Brain microvascular endothelial cell (primary cell): ENCODE results near the gene THSD8.
A peak's percentile ranks its signal among the peaks of the same experiment; 100 is the strongest.

Experiments used
- DNase-seq: peaks from one replicate; pipeline ENCODE4 v3.0.0-alpha.2; 2020
- H3K27ac ChIP-seq: fragments of 250-450 bp; sonication (Bioruptor Pico); 2 replicates; pipeline ENCODE4 v1.5.1; 2020; ENCODE audit warnings: mild to moderate bottlenecking, moderate library complexity
- H3K27me3 ChIP-seq: fragments of 250-450 bp; sonication (Bioruptor Pico); replicated peaks from 2 replicates; pipeline ENCODE4 v1.5.1; 2020; ENCODE audit warnings: mild to moderate bottlenecking
- H3K36me3 ChIP-seq: fragments of 250-450 bp; sonication (Bioruptor Pico); replicated peaks from 2 replicates; pipeline ENCODE4 v1.5.1; 2020; ENCODE audit warnings: mild to moderate bottlenecking
- H3K4me3 ChIP-seq: 2 replicates; pipeline ENCODE4 v1.5.1; 2011; ENCODE audit warnings: low read depth, mild to moderate bottlenecking, control low read depth, low read length, moderate library complexity
- in situ Hi-C: cut with HindIII; loops from 2 replicates; pipeline ENCODE4 v1.10.0; 2017; ENCODE audit warnings: low sequenced_read_pairs, low pct_ligation_motif_present
- TF ChIP-seq, protein P1 (sequence below): IDR thresholded peaks from 2 replicates; pipeline ENCODE4 v1.5.1; 2011; ENCODE audit warnings: low read depth, mild to moderate bottlenecking, moderate library complexity, low read length, control low read depth, inconsistent platforms; ENCODE audit errors: missing control alignments

The THSD8 gene

DNA sequence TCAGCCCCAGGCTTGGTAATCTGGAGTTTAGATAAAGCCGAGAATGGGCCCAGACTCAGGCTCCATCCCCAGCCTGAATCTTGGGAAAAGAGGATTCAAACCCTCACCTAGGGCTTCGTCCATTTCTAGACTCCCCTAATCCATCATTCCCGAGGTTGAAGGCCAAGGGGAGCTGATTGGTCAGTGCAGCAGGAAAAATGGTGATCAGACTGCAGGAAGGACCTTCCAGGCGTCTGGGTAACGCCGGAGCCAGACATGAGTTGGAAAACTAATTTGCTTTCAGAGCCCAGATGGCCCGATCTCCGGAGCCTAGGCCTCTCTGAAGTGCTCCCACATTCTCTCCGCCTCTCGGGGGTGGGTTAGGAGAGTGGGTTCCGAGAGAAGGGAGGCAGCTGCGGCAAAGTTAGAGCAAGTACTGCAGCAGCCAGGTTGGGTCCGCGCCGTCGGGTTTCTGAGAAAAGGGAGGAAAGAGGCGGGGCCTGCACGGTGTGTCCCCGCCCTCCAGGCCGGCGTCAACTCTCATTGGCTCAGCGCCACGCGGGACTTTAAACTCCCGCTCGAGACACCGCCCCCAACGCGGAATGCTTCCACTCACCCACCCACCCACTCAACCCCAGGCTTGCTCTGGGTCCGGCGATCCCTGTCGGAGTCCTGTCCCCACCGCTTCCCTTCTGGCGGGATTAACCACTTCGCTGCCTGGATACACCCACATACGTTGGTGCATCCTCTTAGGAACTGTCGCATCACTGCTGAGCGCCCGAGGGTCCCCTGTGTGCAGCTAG is 33.3 kb downstream of the THSD8 start:
- TF ChIP-seq, protein P1, sequence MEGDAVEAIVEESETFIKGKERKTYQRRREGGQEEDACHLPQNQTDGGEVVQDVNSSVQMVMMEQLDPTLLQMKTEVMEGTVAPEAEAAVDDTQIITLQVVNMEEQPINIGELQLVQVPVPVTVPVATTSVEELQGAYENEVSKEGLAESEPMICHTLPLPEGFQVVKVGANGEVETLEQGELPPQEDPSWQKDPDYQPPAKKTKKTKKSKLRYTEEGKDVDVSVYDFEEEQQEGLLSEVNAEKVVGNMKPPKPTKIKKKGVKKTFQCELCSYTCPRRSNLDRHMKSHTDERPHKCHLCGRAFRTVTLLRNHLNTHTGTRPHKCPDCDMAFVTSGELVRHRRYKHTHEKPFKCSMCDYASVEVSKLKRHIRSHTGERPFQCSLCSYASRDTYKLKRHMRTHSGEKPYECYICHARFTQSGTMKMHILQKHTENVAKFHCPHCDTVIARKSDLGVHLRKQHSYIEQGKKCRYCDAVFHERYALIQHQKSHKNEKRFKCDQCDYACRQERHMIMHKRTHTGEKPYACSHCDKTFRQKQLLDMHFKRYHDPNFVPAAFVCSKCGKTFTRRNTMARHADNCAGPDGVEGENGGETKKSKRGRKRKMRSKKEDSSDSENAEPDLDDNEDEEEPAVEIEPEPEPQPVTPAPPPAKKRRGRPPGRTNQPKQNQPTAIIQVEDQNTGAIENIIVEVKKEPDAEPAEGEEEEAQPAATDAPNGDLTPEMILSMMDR, result no peak
- no peak for DNase-seq
- no peaks in the 10 kb centered on the region for H3K36me3 ChIP-seq
- in situ Hi-C loops, result no loop called here
- H3K27ac ChIP-seq, result no peak overlapping the region
- H3K27me3 ChIP-seq, result peaks cover 56% of the 10 kb centered on the region
- H3K4me3 ChIP-seq, result no peak overlapping the region

DNA sequence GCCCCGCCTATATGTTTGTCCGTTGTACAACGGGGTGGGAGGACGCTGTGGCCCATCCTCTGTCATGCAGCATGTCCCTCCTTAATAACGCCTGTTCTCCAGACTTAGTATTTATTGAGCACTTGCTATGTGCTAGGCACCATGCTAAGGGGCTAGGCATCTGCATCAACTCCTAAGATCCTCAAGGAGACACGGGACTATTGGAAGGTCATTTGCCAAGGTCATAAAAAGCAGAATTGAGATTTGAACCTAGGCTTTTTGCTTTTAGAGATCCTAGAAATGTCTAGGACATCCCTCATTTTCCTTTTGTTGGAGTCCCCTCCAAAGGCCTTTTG is 34.6 kb downstream of the THSD8 start:
- in situ Hi-C loops, result no loop called here
- Histone ChIP-seq H3K27me3 (peaks cover 61% of the 10 kb centered on the region), H3K27ac (no peak overlapping the region), H3K36me3 (no peaks in the 10 kb centered on the region), H3K4me3 (no peak overlapping the region)
- TF ChIP-seq, protein P1, result no peak
- DNase-seq, result no peak

DNA sequence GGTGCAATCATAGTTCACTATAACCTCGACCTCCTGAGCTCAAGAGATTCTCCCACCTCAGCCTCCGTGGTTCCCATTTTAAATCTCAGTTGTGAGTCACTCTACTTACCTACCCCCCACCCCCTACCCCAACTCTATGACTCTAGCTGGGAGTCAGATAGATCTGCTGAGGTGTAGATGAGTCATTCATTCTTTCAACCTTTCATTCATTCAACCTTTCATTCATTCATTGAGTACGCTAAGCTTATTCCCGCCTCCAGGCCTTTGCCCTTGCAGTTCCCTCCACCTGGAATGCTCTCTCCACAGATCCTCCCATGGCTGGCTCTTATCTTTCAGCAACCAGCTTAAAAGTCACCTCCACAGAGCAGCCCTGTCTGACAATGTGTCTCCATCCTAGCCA is 35.4 kb downstream of the THSD8 start:
- DNase-seq, result no peak
- TF ChIP-seq, protein P1, result no peak
- H3K4me3 ChIP-seq, result no peak overlapping the region
- H3K36me3 ChIP-seq, result no peaks in the 10 kb centered on the region
- in situ Hi-C loops, result no loop called here
- H3K27me3 ChIP-seq, result peaks cover 63% of the 10 kb centered on the region
- no peak overlapping the region for H3K27ac ChIP-seq

DNA sequence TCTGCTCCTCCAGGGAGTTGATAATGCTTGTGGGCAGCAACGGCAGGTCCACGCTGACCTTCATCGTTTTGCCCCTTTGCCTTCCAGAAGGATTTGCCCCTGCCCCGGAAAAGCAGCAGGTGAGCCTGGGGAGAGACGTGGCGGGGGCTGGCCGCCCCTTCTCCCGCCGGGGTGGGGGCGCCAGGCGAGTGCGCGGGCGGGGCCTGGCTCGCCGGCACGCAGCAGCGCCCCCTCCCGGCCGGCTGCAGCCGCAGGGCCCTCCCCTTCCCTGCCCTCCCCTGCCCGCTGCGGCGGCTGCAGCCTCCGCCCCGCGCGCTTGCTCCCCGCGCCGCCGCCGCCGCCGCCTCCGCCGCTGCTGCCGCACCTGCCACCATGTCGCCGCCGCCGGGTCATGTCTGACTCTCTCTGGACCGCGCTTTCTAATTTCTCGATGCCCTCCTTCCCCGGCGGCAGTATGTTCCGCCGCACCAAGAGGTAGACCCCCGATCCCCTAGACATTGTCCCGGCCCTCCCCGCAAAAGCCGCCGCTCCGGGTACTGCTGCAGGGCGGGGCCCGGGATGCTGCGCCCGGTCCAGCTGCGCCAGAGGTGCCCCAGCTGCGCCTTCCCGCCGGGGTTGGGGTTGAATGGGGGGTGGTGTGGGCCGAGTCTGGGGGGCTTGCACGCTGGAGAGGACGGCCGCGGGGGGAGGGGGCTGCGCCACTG is 36.5 kb downstream of the THSD8 start, which contains the start of gene MAST1:
TSS of gene MAST1 (plus strand) at position 334 of the 704 bp plus-strand sequence. CDS start at position 392, 58 bp downstream.
- Histone ChIP-seq H3K27me3 (peaks cover 59% of the 10 kb centered on the region), H3K4me3 (peak within 1 kb of the TSS; percentile 15), H3K36me3 (no peaks in the 10 kb centered on the region), H3K27ac (no peak within 1 kb of the TSS)
- no peak for DNase-seq
- TF ChIP-seq, protein P1, result peak; percentile 32
- in situ Hi-C loops, result no loop called here

DNA sequence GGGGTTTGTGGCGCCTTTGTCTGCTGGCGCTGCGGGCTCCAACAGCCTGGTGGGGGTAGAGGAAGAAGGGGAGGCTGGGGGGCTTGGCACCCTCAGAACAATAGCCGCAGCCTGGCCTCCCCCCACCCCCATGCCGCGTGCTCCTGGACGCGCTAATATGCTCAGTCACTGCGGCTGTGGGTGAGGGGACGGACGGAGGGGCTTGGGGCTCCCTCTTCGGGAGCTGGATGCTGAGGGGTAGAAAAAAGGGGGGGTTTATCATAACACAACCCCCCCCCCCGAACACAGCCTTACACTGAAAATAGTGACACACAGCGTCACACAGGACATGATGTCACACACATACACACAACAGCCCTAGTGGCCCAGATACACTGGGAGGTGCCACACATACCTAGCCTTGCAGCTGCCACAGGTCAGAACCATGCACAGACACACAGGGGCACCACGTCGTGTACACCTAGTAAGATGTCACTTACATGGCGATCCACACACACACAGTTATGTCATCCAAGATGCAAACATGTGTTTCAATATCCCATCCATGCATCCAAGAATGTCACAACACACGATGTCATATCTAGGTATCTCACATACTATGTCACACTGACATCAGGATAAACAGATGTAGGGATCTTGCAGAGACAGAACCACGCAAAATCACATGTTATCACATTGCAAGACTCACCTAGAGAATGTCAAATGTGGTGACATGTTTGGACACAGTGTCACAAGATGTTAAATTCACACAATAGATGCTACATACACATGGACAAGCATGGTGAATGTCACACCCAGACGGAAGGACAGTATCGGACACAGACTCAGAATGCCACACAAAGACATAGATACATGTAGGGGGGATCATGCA is 37.3 kb downstream of the THSD8 start:
- Histone ChIP-seq H3K36me3 (no peaks in the 10 kb centered on the region), H3K27me3 (peaks cover 55% of the 10 kb centered on the region), H3K4me3 (no peak overlapping the region), H3K27ac (no peak overlapping the region)
- DNase-seq, result no peak
- in situ Hi-C loops, result no loop called here
- TF ChIP-seq, protein P1, result no peak
